HG03439 (cell line): ENCODE data around the gene CCL22.
"Not testable (repeated sequence)": the region's sequence is repeated elsewhere in the genome, so short reads cannot be mapped to it uniquely, and the experiment has no call there.

Experiments used
- ATAC-seq: cut with Tn5 transposase; IDR thresholded peaks from one replicate; pipeline ENCODE4 v1.9.1; 2021; ENCODE audit warnings: mild to moderate bottlenecking, moderate library complexity; ENCODE audit not compliant: unreplicated experiment

CCL22 gene

DNA sequence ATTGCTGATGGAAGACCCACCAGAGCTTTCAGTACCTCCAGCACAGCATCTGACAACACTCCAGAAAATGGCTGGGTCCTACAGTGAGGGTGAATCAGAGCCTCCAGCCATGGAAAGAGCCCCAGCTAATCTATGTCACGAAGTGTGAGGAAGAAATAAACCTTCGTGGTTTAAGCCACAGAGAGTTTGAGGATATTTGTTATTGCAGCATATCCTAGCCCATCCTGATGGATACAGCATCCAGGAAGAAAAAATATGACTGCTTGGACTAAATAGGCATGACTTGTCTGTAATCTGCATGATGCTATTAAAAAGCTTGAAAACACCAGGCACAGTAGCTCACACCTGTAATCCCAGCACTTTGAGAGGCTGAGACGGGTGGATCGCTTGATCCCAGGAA, 32.7 kb downstream of the CCL22 start:
- no peak for ATAC-seq

DNA sequence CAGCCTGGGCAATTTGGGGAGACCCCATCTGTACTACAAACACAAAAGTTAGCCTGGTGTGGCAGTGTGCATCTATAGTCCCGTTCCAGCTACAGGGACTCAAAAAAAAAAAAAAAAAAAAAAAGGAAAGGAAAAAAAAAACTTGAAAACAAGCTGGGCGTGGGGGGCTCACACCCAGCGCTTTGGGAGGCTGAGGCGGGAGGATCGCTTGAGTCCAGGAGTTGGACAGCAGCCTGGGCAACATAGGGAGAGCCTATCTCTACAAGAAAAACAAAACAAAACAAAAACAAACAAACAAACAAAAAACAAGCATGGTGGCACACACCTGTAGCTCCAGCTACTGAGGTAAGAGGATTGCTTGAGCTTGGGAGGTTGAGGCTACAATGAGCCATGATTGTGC, 33.1 kb downstream of the CCL22 start:
- no peak for ATAC-seq

DNA sequence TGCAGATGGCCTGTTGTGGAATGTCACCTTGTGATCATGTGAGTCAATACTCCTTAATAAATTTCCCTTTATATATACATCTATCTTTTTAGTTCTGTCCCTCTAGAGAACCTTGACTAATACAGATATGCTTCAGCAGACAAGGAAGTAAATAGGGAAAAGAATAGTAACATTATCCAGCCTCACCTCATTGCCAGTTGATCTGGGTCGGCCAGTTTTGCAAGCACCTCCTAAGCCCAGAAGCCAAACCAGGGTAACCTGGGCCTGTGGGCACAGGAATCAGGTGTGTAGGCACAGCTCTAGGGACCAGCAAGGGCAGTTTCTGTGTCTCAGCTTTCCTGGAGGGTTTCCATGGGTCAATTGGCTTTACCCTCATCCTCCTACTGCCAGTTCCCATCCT, 34.1 kb downstream of the CCL22 start:
- no peak for ATAC-seq

DNA sequence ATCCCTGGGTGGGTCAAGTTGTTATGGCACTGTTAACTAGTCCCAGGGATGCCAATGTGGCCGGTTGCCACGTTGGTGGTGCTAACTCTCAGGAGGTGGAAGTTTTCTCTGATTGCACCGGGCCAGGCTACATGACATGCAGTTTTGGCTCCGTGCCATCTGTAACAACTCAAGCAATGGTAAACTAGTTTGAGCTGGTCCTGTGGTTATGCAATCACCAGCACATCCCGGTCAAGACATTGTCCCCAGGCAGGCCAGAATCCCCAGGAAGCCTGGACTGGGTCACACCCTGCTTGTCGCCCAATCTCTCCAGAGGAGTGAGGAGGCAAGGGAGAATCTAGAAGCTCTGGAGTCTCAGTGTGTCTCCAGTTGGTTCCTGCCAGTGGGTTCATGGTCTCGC, 35.9 kb downstream of the CCL22 start:
- no peak for ATAC-seq

DNA sequence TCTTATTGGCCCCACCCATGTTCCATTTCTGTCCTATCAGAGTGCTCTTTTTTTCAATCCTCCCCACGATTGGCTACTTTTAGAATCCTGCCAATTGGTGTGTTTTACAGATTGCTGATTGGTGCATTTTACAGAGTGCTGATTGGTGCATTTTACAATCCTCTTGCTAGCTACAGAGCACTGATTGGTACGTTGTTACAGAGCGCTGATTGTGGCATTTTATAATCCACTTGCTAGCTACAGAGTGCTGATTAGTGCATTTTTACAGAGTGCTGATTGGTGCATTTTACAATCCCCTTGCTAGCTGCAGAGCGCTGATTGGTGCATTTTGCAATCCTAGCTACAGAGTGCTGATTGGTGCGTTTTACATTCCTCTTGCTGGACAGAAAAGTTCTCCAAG, 36.4 kb downstream of the CCL22 start:
- ATAC-seq = no peak

DNA sequence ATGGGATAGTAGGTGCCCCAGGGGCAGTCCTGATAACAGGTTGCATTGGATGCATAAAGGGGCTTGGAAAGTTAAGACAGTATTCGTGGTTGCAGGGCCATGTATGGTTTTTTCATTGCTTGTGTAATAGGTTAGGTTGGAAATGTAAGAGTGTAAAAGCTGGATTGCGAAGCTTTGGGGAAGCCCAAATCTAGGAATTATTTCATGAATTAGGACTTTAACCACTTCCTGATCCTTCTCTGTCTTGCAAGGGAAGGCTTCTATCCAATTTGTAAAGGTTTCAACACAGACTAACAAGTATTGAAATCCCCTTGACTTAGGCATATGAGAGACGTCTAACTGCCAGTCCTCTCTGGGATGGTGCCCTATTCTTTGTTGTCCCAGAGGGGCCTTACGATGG, 38.2 kb downstream of the CCL22 start:
- ATAC-seq = no peak

DNA sequence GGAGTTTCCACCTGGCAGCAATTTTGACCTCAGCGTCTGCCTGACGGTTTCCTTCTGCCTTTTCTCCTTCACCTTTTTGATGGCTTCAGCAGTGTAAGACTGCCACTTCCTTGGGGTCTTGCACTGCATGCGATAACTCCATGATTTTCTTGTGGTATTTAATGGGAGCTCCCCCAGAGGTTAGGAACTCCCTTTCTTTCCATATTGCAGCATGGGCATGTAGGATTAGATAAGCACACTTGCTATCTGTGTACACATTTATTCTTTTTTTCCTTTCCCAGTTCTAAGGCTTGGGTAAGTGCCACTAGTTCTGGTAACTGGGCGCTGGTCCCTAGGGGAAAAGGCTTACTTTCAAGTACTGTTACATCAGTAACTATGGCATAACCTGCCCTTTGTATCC, 38.9 kb downstream of the CCL22 start:
- ATAC-seq = not testable (repeated sequence)

DNA sequence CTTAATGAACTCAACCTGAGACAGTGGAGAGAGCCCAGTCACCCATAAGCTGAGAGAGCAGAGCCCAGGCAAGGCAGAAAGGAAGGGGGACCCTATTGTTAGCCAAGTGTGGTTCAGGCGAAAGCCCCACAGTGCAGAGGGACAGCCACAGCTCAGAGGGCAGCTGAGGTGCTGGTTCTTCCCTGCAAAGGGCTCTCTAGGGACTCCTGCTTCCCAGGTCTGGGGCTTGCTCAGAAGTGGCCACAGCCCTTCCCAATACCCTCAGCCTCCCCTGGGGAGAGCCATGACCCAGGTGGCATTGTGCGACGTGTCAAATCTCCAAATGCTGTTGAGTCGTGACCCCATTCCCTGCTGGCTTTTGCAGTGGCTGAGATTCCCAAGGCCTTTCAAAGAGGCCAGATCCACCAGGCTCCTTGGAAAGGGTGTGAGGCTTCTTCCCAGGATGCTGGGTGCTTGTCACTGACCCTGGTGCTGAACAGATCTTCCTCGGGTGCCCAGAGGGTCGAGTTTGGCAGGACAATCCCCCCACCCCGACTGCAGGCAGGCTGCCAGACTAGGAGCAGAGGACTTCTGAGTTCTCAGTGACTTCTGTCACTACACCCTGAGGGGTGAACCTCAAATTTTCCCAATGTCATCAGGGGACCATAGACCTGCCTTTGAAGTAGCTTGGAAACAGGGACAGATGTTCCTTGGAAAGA, 43.5 kb downstream of the CCL22 start:
- ATAC-seq = no peak

DNA sequence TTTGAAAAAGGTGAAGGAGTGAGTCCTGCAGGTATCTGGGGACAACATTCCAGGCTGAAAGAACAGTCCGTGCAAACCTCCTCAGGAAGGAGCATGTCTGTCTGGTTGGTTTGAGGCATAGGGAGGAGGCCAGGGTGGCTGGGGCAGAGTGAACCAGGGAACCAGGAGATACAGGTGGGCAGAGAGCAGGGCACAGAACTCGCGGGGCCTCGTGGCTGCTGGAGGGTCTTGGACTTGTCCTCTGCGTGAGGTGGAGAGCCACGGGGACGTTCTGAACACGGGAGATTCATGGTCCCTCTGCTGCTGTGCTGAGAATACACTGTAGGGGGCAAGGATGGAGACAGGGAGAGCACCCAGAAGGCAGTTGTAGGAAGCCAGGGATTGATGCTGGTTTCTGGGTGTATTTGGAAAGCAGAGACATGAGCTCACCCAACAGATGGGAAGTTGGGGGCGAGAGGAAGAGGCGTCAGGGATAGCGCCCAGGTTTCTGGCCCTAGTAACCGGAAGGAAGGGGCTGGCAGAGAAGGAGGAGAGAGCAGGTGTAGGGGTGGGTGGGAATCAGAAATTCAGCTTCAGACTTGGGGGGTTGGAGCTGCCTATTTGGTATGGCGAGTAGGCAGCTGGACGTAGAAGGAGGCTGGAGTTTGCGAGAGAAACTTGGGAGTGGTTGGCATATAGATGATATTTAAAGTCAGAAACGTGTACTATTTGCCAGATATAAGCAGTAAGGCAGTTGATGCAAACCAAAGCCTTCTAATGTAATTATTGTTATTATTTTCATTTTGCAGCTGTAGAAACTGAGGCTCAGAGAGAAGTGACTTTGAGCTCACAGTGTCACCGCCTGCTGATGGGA, 45.6 kb downstream of the CCL22 start, which contains the start of gene CCL17:
Gene CCL17 (plus strand): TSS at position 803 of the 853 bp plus-strand sequence. CDS start 9,166 bp downstream, outside the sequence.
- ATAC-seq = no peak

DNA sequence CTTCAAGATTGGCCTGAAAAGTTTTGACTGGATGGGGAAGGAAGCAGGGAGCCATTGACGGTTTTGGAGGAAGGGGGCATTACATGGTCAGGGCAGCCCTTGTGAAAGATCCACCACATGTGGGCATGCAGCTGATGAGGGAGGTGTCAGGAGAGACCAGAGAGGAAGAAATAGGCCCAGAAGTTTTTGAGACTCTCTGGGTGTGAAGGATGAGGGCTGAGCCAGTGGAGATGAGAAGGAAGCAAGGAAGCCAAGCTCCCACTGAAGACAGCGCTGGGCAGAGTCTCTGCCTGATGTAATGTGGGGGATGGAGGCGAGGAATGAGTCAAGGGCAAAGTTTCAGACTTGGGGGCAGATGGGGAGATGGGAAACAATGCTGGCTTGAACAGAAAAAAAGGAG, 46.5 kb downstream of the CCL22 start:
- no peak for ATAC-seq

DNA sequence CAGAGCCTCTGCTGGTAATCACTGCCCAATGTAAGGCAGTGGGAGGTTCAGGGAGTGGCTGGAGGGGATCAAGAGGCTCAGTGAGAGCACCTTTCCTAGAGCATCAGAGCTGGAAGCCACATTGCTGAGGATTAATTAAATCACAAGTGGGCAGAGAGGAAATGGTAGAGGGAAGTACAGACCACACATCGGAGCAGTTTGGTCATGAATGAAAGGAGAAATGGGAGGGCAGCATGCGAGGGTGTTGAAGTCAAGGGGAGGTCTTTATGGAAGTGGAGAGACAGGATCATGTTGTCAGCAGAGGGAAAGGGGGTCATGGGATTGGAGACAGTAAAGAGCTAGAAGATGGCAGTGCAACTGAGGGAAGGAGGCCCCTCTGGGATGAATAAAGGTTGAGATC, 48.3 kb downstream of the CCL22 start:
- ATAC-seq = no peak

DNA sequence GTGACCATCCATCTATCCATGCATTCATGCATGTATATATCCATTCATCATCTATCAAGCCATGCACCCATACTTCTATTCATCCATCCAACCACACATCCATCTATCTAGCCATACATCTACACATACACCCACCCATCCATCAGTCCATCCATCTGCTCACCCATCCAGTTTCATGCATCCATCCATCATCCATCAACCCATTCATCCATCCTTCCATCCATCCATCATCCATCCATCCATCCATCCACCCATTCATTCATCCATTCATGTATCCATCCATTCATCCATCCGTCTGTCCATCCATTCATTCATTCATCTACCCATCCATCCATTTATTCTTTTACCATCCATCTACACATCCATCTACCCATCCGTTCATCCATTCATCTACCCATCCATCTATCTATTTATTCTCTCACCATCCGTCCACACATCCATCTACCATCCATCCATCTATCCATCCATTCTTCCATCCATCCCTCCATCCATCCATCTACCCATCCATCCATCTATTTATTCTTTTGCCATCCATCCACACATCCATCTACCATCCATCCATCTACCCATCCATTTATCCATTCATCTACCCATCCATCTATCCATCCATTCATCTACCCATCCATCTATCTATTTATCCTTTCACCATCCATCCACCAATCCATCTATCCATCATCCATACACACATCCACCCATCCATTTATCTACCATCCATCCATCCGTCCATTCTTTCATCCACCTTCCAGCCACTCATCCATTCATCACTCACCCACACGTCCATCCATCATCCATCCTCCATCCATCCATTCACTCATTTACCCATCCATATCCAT, 49.2 kb downstream of the CCL22 start:
- ATAC-seq = no peak

DNA sequence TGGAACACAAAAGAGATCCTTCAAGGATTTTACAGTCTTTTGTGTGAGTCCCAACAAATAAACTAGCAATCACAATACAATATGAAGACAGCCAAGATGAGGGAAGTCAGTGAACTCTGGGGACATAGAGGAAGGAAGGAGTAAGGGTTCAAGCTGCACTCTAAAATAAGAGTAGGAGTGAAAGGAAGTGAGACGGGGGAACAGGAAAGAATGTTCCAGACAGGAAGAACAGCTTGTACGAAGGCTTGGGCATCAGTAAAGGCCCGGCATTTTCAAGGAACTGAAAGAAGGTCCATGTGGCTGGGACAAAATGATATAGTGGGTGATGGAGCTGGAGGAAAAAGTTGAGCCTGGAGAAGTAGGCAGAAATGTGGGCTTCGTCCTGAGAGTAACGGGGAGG, 50.5 kb downstream of the CCL22 start:
- ATAC-seq = no peak

DNA sequence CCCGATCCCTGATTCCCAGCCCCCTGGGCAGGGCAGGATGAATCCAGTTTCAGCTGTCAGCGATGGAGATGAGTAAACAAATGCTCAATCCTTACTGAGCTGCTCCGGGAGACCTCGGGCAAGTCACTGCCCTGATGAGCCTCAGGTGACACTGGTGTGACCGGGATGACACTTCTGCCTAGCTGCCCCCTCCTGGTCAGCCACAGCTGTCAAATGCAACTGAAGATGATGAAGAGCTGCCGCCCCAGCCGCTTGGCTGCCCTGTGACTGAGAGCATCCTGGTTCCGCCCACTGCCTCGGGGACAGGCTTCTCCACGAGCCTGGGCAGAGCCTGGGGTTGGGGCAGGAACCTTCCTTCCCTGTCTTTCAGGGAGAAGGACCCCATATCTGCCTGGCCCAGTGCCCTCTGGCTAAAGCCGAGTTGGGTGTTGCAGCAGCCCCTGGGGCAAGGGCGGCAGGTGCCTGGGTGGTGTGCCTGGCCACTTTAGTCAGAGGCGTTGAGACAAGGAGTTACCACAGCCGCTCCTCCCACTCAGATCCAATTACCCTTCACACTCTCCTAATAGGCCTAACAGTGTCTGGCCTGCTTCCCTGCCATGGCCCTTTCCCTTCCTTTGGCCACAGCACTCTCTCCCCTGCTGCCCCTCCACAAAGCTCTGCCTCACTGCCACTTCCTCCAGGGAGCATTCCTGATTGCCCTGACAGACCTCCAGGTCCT, 51.4 kb downstream of the CCL22 start:
- ATAC-seq = no peak

DNA sequence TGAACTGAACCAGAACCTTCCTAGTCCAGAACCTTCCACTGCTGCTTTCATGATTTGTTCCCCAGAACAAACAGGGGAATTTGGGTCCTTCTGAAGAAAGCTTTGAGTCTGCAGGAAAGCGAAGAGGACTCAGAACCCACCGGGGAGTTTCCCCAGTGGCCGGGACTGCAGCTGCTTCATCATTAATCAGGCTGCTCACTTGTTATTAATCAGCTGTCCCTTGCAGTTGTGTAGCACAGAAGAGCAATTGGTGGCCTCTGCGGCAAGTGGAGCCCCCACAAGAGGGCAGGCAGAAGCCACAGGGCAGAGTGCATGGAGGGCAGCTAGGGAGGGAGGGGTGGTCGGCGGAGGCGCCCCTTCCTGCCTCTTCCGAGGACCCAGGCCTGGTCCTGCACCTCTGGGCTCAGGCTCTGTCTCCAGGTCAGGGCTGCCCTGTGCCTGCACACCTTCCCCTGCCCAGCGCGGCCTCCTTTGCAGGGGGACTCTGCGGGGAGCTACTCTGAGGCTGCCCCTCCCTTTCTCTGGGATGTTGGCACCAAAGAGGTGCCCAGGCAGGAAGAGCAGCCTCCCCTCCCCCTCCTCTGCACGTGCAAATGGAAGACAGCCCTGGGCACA, 52.9 kb downstream of the CCL22 start:
- no peak for ATAC-seq

DNA sequence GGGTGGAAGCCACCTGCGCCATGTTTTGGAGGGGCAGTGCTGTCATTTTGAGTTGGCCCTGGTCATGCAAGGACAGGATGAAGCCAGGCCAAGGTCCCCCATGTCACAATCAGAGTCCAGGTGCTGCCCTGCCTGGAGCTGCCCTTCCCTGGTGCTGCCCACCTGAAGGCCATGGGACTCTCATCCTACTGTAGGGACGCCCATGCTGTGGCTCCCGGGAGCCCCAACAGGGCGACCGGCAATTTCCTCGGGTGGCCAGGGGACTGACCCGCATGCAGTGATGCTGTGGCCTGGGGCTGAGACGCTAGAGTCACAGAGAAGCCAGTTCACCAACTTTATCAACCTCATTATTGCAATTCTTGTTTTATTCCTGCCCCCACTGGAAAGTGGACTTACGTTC, 54.0 kb downstream of the CCL22 start:
- no peak for ATAC-seq

DNA sequence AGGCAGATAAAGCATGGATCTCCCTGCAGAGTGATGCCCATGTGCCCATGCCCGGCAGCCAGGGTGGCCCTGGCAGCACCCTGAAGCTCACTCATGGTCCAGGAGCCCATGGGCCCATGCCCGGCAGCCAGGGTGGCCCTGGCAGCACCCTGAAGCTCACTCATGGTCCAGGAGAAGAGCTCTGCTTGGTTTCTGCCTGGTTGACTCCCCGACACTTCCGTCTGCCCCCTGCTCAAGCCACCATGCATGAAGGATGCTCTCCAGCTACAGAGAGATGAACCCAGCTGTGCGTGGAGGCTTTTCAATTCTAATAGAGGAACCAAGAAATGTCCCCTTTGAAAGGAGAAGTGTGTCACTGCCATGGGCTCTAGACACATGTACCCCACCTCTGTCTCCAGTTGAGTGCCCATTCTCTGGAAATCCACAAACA, 54.7 kb downstream of the CCL22 start:
- ATAC-seq = no peak

DNA sequence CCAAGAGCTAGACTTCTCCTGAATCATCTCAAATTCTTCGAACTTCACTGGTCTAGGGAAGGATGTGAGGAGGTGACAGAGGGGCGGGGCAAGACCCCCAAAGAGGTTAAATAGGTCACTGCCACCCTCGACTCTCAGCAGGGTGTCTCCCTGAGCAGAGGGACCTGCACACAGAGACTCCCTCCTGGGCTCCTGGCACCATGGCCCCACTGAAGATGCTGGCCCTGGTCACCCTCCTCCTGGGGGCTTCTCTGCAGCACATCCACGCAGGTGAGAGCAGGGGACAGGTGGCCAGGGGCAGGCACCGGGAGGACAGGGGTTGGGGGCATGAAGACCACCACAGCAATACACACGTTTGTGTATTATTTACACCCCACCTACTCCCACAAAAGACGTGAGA, 55.1 kb downstream of the CCL22 start:
- no peak for ATAC-seq
